ENCODE results near the gene ANKDD1A.

DNA sequence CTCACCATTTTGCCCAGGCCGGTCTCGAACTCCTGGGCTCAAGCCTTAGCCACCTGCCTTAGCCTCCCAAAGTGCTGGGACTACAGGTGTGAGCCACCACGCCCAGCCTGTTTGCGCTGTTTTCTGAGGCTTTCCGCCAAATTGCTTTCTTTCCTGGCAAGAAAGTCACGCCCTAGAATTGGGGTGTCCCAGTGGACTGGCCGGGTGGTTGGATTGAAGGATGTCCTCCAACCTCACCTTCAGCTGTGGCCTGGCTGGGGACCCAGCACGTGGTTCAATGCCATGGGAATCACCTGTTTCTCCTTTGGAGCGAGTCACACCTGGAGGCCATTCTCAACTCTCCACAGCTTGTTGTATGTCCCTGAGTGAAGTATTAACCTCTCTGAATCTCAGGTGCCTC is 5.8 kb upstream of the ANKDD1A start:
- TF ChIP-seq, protein P1, sequence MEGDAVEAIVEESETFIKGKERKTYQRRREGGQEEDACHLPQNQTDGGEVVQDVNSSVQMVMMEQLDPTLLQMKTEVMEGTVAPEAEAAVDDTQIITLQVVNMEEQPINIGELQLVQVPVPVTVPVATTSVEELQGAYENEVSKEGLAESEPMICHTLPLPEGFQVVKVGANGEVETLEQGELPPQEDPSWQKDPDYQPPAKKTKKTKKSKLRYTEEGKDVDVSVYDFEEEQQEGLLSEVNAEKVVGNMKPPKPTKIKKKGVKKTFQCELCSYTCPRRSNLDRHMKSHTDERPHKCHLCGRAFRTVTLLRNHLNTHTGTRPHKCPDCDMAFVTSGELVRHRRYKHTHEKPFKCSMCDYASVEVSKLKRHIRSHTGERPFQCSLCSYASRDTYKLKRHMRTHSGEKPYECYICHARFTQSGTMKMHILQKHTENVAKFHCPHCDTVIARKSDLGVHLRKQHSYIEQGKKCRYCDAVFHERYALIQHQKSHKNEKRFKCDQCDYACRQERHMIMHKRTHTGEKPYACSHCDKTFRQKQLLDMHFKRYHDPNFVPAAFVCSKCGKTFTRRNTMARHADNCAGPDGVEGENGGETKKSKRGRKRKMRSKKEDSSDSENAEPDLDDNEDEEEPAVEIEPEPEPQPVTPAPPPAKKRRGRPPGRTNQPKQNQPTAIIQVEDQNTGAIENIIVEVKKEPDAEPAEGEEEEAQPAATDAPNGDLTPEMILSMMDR (IDR thresholded peaks at IDR 0.05), result no peak
- no peak for TF ChIP-seq POLR2AphosphoS5 (IDR thresholded peaks at IDR 0.05)
- TF ChIP-seq POLR2A (IDR thresholded peaks at IDR 0.05), result no peak
- no peak for TF ChIP-seq EP300 (IDR thresholded peaks at IDR 0.05)
